K562 (cell line): ENCODE results near the gene OBSCN. TPM values are rescaled to one million over a fixed set of nuclear protein-coding genes. Genes with fewer than 3 reads are reported as not detected.

Experiments used
- ATAC-seq: fragments of 200-7000 bp; cut with Tn5 transposase; 3 replicates; pipeline ENCODE4 v1.9.1; 2020; ENCODE audit warnings: moderate library complexity
- BruUV-seq: library from RNA; stranded (reverse); fragments of 400-500 nt; replicated peaks from 2 replicates; lab custom pipeline; 2021; lab: Mats Ljungman, UMichigan
- CTCF ChIA-PET: fragments of 300-600 bp; formaldehyde crosslinking; extraction: SDS; loops from one replicate; lab custom pipeline; 2021; ENCODE audit warnings: low intra/inter-chr PET ratio; lab: Yijun Ruan, JAX
- POLR2A ChIA-PET: fragments of 300-600, 350-650 bp; sonication (Branson Sonifier 250); formaldehyde crosslinking; extraction: SDS; loops from one replicate; lab custom pipeline; 2021; ENCODE audit warnings: antibody characterized with exemption, inconsistent platforms; lab: Yijun Ruan, JAX
- DNase-seq, 4 experiments: peaks; one replicate each; pipeline versions ENCODE4 v3.0.0 to v3.0.0-alpha.2; 2011 to 2018; ENCODE audit warnings: low spot score in 3 of 4, mixed read lengths in 3 of 4; ENCODE audit errors: extremely low read depth in 1 of 4
- FAIRE-seq: peaks from 2 replicates; lab custom pipeline; 2011; peaks lifted over from hg19 to GRCh38; lab: Jason Lieb, UNC
- H2AFZ ChIP-seq: 2 replicates; pipeline ENCODE4 v1.6.0; 2011; ENCODE audit warnings: low read depth, low read length, control low read depth, inconsistent platforms
- H3K27ac ChIP-seq: fragments of 200-600 bp; 3 replicates; pipeline ENCODE4 v1.8.0; 2011; ENCODE audit warnings: low read depth, mild to moderate bottlenecking, control low read depth, inconsistent platforms, low read length, moderate library complexity, mixed read lengths; ENCODE audit errors: extremely low read depth
- H3K27me3 ChIP-seq, 2 experiments: fragments of 300-600 bp in 1 of 2; 2 replicates in 1 of 2; 3 replicates in 1 of 2; pipeline versions ENCODE4 v1.6.0 to v1.8.0; 2011; ENCODE audit warnings: inconsistent platforms in 2 of 2, low read length in 2 of 2, mild to moderate bottlenecking in 1 of 2, mixed read lengths in 1 of 2, moderate library complexity in 1 of 2; ENCODE audit not compliant: control insufficient read depth in 2 of 2, insufficient read depth in 2 of 2
- H3K36me3 ChIP-seq: fragments of 300-600 bp; 3 replicates; pipeline ENCODE4 v1.8.0; 2011; ENCODE audit warnings: mild to moderate bottlenecking, low read length, inconsistent platforms; ENCODE audit not compliant: control insufficient read depth, insufficient read depth
- H3K4me1 ChIP-seq, 2 experiments: fragments of 200-600 bp in 1 of 2; replicated peaks in 1 of 2; 2 replicates in 1 of 2; 3 replicates in 1 of 2; pipeline versions ENCODE4 v1.5.1 to v1.8.0; 2011; ENCODE audit warnings: inconsistent platforms in 2 of 2, low read length in 2 of 2, mild to moderate bottlenecking in 1 of 2, mixed read lengths in 1 of 2, moderate library complexity in 1 of 2; ENCODE audit not compliant: control insufficient read depth in 2 of 2, insufficient read depth in 2 of 2
- H3K4me2 ChIP-seq: 2 replicates; pipeline ENCODE4 v1.6.1; 2011; ENCODE audit warnings: low read length, control low read depth, inconsistent platforms, mixed read lengths; ENCODE audit not compliant: insufficient read depth
- H3K4me3 ChIP-seq: fragments of 200-600 bp; sonication (generic), shearing (Covaris generic); 2 replicates; pipeline ENCODE4 v1.5.1; 2016; ENCODE audit warnings: control low read depth, inconsistent platforms
- H3K79me2 ChIP-seq: fragments of 200-600 bp; 3 replicates; pipeline ENCODE4 v1.8.0; 2011; ENCODE audit warnings: low read length, inconsistent platforms; ENCODE audit not compliant: control insufficient read depth, insufficient read depth
- H3K9ac ChIP-seq, 2 experiments: 2 replicates each; pipeline versions ENCODE4 v1.6.0 to v1.6.1; 2011; ENCODE audit warnings: low read depth in 2 of 2, low read length in 2 of 2, control low read depth in 1 of 2, inconsistent platforms in 1 of 2, mild to moderate bottlenecking in 1 of 2, mixed read lengths in 1 of 2; ENCODE audit not compliant: insufficient read depth in 1 of 2
- H3K9me1 ChIP-seq: one replicate; pipeline ENCODE4 v1.6.0; 2011; ENCODE audit warnings: inconsistent platforms, mild to moderate bottlenecking, low read length, moderate library complexity; ENCODE audit not compliant: control insufficient read depth, insufficient read depth
- H3K9me3 ChIP-seq: replicated peaks from 2 replicates; pipeline ENCODE4 v1.5.1; 2011; ENCODE audit warnings: low read depth, low read length, inconsistent platforms; ENCODE audit not compliant: control insufficient read depth, insufficient read depth
- H4K20me1 ChIP-seq: replicated peaks from 2 replicates; pipeline ENCODE4 v1.6.1; 2011; ENCODE audit warnings: low read length, inconsistent platforms, mixed read lengths; ENCODE audit not compliant: control insufficient read depth, insufficient read depth
- EHMT2 ChIP-seq: fragments of 450-650 bp; IDR thresholded peaks from 2 replicates; pipeline ENCODE4 v1.6.1; 2018; ENCODE audit warnings: antibody characterized with exemption
- ELF4 ChIP-seq: fragments of 450-650 bp; formaldehyde crosslinking; IDR thresholded peaks from 2 replicates; pipeline ENCODE4 v1.4.0; 2022; ENCODE audit warnings: missing genetic modification characterization
- HDAC1 ChIP-seq, 2 experiments: fragments of 450-650 bp; IDR thresholded peaks; 2 replicates each; pipeline ENCODE4 v1.6.1; 2016 to 2017; ENCODE audit warnings: inconsistent platforms in 1 of 2, mild to moderate bottlenecking in 1 of 2, moderate library complexity in 1 of 2
- MAZ ChIP-seq, 2 experiments: fragments of 450-650 bp in 1 of 2; sonication (generic) in 1 of 2; formaldehyde crosslinking; IDR thresholded peaks in 1 of 2; conservative IDR thresholded peaks in 1 of 2; 2 replicates each; pipeline versions ENCODE4 v1.4.0 to v1.5.0; 2020; ENCODE audit warnings: mild to moderate bottlenecking in 1 of 2, missing genetic modification reagents in 1 of 2
- MXI1 ChIP-seq: IDR thresholded peaks from 2 replicates; pipeline ENCODE4 v1.6.1; 2011; ENCODE audit warnings: low read depth, mild to moderate bottlenecking, improper control_type of control experiment, low read length
- RBM22 ChIP-seq: fragments of 200-400 bp; formaldehyde crosslinking; IDR thresholded peaks from 2 replicates; pipeline ENCODE4 v1.6.1; 2018; ENCODE audit warnings: low read length, low read depth; ENCODE audit not compliant: poor library complexity, severe bottlenecking
- SIX5 ChIP-seq, 2 experiments: IDR thresholded peaks; 2 replicates each; pipeline ENCODE4 v1.6.1; 2011; ENCODE audit warnings: low read length in 2 of 2, borderline replicate concordance in 1 of 2, low read depth in 1 of 2, mild to moderate bottlenecking in 1 of 2, moderate library complexity in 1 of 2; ENCODE audit not compliant: insufficient read depth in 1 of 2
- TEAD4 ChIP-seq, 2 experiments: sonication (generic) in 1 of 2; formaldehyde crosslinking in 1 of 2; IDR thresholded peaks; 2 replicates each; pipeline versions ENCODE4 v1.6.1 to v1.8.0; 2012 to 2022; ENCODE audit warnings: borderline replicate concordance in 1 of 2, inconsistent platforms in 1 of 2, low read length in 1 of 2, mild to moderate bottlenecking in 1 of 2, missing genetic modification reagents in 1 of 2
- ZNF707 ChIP-seq: fragments of 250-450 bp; sonication (Bioruptor Pico); conservative IDR thresholded peaks from 2 replicates; pipeline ENCODE4 v1.8.0; 2022; ENCODE audit warnings: inconsistent platforms, mild to moderate bottlenecking, moderate library complexity
- WGBS: fragments of 100-300 bp; shearing (Covaris generic); methylation state at CpG from one replicate; pipeline ENCODE4 v1.1.6; 2016; ENCODE audit warnings: low coverage, mixed read lengths; ENCODE audit not compliant: insufficient coverage; ENCODE audit errors: missing lambda C conversion rate; 5-methylcytosine and 5-hydroxymethylcytosine counted together
- in situ Hi-C: fragments of 300-500 bp; cut with MboI; formaldehyde crosslinking; loops from 4 replicates; pipeline ENCODE4 v1.15.0; 2018; ENCODE audit warnings: inconsistent platforms, mixed read lengths
- intact Hi-C: fragments of 100-400 bp; cut with micrococcal nuclease; formaldehyde crosslinking; loops from 2 replicates; pipeline ENCODE4 v1.14.2; 2022
- polyA plus RNA-seq, 8 experiments: library from polyadenylated mRNA; depleted of rRNA in 4 of 8; stranded (reverse) in 5 of 8; unstranded in 3 of 8; fragments of >200 nt; fragmentation: Nextera tagmentation in 2 of 8; fragmentation: Illumina TruSeq in 1 of 8; extraction: Ambion mirVana in 2 of 8; extraction: Trizol in 1 of 8; gene quantifications; 2 replicates each; pipeline versions ENCODE4 v1.2.1 to v1.2.3, GENCODE V29; 2011 to 2014; ENCODE audit warnings: inconsistent platforms in 1 of 8, missing spikeins in 1 of 8
- total RNA-seq, 7 experiments: library from RNA; depleted of rRNA in 6 of 7; stranded (reverse); fragments of >200 nt in 6 of 7; fragmentation: Illumina TruSeq in 2 of 7; extraction: Trizol in 2 of 7; gene quantifications; 2 replicates each; pipeline versions ENCODE4 v1.2.1 to v1.2.3, GENCODE V29; 2011 to 2021; ENCODE audit warnings: low replicate concordance in 1 of 7
- TF ChIP-seq, protein P1 (sequence below): IDR thresholded peaks from 2 replicates; pipeline ENCODE4 v1.6.1; 2012; ENCODE audit warnings: low read depth, low read length, improper control_type of control experiment, borderline replicate concordance
- TF ChIP-seq, protein P2 (sequence below): fragments of 450-650 bp; formaldehyde crosslinking; IDR thresholded peaks from 2 replicates; pipeline ENCODE4 v1.4.0; 2022; ENCODE audit warnings: missing genetic modification characterization
- TF ChIP-seq, protein P3 (sequence below): sonication (generic); formaldehyde crosslinking; IDR thresholded peaks from 2 replicates; pipeline ENCODE4 v1.8.0; 2022; ENCODE audit warnings: mild to moderate bottlenecking, missing genetic modification reagents

The OBSCN gene
- total and polyA plus RNA-seq, 9 of the 15 experiments (the other 6 are each of a cell fraction or from before 2014, with no cell fraction given) = 0.18 to 19.7 (median 3.6) TPM

DNA sequence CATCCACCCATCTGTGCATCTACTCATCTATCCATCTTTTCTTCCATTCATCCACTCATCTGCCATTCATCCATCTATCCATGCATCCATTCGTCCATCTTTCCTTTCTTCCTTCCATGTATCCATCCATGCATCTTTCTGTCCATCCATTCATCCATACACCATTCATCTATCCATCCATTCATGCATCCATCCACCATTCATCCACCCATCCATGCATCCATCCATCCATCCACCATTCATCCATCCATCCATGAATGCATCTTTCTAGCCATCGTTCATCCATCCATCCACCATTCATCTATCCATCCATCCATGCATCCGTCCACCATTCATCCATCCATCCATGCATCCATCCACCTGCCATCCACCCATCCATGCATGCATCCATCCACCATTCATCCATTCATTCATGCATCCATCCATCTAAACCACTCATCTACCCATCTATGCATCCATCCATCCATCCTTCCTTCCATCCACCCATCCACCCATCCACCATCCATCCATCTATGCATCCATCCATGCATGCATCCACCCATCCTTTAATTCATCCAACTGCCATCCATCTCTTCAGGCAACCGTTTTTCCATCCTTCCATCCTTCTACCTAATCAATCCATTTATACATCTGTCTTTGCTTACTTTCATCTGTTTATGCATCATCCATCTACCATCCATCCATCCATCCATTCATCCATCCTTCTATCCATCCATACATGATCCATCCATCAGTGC lies 111.7 kb downstream of the OBSCN start:
- ATAC-seq (no peak), DNase-seq (no peak), FAIRE-seq (no peak)
- Histone ChIP-seq H3K9me3 (no peaks in the 10 kb centered on the region), H3K4me1 (peaks cover 0 to 32% of the 10 kb centered on the region in 2 experiments; a peak in 1 of 5 replicates), H3K4me3 (no peak overlapping the region), H2AFZ (no peak overlapping the region), H3K9me1 (no peaks in the 10 kb centered on the region), H3K9ac (no peak overlapping the region), H3K79me2 (no peaks in the 10 kb centered on the region), H4K20me1 (0 out of 2 replicates have a peak, but pooled peaks cover 7% of the 10 kb centered on the region), H3K36me3 (no peaks in the 10 kb centered on the region), H3K27me3 (peaks cover 52 to 80% of the 10 kb centered on the region in 2 experiments; a peak in 4 of 5 replicates), H3K27ac (no peak overlapping the region), H3K4me2 (no peak overlapping the region)
- no TSS peak for BruUV-seq
- intact Hi-C loops = no loop called here
- WGBS = 0% methylated on average over 4 of the region's 4 CpGs
- in situ Hi-C loops = no loop called here
- POLR2A ChIA-PET = no interaction called here
- CTCF ChIA-PET = no interaction called here
- TF ChIP-seq HDAC1 (IDR thresholded peaks at IDR 0.05) (peak in 1 of 2 experiments; percentile 26; a peak in 1 of 4 replicates), ELF4 (0 out of 2 replicates have a peak, but pooled peaks have one; percentile 42), EHMT2 (peak; percentile 63; the same call in 1 of the 2 replicates), TEAD4 (IDR thresholded peaks at IDR 0.05; ENCODE audit: low read length) (no peak), TEAD4 (CRISPR knock-in tag; IDR thresholded peaks at IDR 0.05; ENCODE audit: borderline replicate concordance) (no peak), SIX5 (IDR thresholded peaks at IDR 0.05; ENCODE audit: borderline replicate concordance in 1 of 2, insufficient read depth in 1 of 2, low read depth in 1 of 2, low read length in 2 of 2) (no peak), RBM22 (no peak), MXI1 (no peak), ZNF707 (CRISPR knock-in tag) (no peak), MAZ (CRISPR knock-in tag; conservative IDR thresholded peaks at IDR 0.05 in 1 of 2, IDR thresholded peaks at IDR 0.05 in 1 of 2) (no peak)
- TF ChIP-seq, protein P1, sequence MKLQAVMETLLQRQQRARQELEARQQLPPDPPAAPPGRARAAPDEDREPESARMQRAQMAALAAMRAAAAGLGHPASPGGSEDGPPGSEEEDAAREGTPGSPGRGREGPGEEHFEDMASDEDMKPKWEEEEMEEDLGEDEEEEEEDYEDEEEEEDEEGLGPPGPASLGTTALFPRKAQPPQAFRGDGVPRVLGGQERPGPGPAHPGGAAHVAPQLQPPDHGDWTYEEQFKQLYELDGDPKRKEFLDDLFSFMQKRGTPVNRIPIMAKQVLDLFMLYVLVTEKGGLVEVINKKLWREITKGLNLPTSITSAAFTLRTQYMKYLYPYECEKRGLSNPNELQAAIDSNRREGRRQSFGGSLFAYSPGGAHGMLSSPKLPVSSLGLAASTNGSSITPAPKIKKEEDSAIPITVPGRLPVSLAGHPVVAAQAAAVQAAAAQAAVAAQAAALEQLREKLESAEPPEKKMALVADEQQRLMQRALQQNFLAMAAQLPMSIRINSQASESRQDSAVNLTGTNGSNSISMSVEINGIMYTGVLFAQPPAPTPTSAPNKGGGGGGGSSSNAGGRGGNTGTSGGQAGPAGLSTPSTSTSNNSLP = no peak
- TF ChIP-seq, protein P2, sequence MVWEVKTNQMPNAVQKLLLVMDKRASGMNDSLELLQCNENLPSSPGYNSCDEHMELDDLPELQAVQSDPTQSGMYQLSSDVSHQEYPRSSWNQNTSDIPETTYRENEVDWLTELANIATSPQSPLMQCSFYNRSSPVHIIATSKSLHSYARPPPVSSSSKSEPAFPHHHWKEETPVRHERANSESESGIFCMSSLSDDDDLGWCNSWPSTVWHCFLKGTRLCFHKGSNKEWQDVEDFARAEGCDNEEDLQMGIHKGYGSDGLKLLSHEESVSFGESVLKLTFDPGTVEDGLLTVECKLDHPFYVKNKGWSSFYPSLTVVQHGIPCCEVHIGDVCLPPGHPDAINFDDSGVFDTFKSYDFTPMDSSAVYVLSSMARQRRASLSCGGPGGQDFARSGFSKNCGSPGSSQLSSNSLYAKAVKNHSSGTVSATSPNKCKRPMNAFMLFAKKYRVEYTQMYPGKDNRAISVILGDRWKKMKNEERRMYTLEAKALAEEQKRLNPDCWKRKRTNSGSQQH (CRISPR knock-in tag) = 0 out of 2 replicates have a peak, but pooled peaks have one; percentile 16
- TF ChIP-seq, protein P3, sequence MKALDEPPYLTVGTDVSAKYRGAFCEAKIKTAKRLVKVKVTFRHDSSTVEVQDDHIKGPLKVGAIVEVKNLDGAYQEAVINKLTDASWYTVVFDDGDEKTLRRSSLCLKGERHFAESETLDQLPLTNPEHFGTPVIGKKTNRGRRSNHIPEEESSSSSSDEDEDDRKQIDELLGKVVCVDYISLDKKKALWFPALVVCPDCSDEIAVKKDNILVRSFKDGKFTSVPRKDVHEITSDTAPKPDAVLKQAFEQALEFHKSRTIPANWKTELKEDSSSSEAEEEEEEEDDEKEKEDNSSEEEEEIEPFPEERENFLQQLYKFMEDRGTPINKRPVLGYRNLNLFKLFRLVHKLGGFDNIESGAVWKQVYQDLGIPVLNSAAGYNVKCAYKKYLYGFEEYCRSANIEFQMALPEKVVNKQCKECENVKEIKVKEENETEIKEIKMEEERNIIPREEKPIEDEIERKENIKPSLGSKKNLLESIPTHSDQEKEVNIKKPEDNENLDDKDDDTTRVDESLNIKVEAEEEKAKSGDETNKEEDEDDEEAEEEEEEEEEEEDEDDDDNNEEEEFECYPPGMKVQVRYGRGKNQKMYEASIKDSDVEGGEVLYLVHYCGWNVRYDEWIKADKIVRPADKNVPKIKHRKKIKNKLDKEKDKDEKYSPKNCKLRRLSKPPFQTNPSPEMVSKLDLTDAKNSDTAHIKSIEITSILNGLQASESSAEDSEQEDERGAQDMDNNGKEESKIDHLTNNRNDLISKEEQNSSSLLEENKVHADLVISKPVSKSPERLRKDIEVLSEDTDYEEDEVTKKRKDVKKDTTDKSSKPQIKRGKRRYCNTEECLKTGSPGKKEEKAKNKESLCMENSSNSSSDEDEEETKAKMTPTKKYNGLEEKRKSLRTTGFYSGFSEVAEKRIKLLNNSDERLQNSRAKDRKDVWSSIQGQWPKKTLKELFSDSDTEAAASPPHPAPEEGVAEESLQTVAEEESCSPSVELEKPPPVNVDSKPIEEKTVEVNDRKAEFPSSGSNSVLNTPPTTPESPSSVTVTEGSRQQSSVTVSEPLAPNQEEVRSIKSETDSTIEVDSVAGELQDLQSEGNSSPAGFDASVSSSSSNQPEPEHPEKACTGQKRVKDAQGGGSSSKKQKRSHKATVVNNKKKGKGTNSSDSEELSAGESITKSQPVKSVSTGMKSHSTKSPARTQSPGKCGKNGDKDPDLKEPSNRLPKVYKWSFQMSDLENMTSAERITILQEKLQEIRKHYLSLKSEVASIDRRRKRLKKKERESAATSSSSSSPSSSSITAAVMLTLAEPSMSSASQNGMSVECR (CRISPR knock-in tag) = no peak
